Esophagus muscularis mucosa (tissue), 3 donors: Measurements from ENCODE around the gene MYO16.

Experiments
- POLR2A ChIP-seq: fragments of 450-650 bp; IDR thresholded peaks from one replicate; pipeline ENCODE4 v1.6.1; 2017; ENCODE audit warnings: antibody characterized with exemption, moderate library complexity, mild to moderate bottlenecking, low read depth
- POLR2AphosphoS5 ChIP-seq, 2 donors: sonication (generic); formaldehyde crosslinking; IDR thresholded peaks; one replicate each; pipeline ENCODE4 v1.6.1; 2017; ENCODE audit warnings: antibody characterized with exemption in 2 of 2
- TF ChIP-seq, protein P1 (sequence below), 3 experiments: fragments of 200-600 bp in 2 of 3; fragments of 450-650 bp in 1 of 3; sonication (generic) in 2 of 3; IDR thresholded peaks; one replicate each; pipeline ENCODE4 v1.5.1; 2017 to 2019; ENCODE audit warnings: antibody characterized with exemption in 3 of 3, mild to moderate bottlenecking in 2 of 3, moderate library complexity in 1 of 3

DNA sequence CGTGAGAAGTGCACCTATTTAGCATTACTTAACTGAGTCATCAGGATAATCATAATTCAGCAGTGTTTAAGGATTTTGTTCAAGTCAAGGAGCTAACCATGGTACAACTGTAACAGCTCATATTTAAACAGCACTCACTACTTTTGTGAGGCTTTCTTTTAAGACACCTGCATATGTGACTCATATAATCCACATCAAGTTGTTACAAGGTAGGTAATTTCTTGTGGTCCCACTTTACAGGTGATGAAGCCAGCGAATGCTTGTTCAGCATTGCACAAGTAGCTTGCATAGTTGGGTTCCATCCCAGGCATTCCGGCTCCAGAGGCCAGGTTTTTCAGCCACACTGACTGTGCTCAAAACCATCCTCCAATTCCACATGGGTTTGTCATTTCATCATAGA, 569.2 kb downstream of the MYO16 start:
- TF ChIP-seq POLR2A (no peak), POLR2AphosphoS5 (IDR thresholded peaks at IDR 0.05) (no peak)
- TF ChIP-seq, protein P1, sequence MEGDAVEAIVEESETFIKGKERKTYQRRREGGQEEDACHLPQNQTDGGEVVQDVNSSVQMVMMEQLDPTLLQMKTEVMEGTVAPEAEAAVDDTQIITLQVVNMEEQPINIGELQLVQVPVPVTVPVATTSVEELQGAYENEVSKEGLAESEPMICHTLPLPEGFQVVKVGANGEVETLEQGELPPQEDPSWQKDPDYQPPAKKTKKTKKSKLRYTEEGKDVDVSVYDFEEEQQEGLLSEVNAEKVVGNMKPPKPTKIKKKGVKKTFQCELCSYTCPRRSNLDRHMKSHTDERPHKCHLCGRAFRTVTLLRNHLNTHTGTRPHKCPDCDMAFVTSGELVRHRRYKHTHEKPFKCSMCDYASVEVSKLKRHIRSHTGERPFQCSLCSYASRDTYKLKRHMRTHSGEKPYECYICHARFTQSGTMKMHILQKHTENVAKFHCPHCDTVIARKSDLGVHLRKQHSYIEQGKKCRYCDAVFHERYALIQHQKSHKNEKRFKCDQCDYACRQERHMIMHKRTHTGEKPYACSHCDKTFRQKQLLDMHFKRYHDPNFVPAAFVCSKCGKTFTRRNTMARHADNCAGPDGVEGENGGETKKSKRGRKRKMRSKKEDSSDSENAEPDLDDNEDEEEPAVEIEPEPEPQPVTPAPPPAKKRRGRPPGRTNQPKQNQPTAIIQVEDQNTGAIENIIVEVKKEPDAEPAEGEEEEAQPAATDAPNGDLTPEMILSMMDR (IDR thresholded peaks at IDR 0.05): no peak
